Activated naive CD4-positive, alpha-beta T cell treated with anti-CD3 and anti-CD28 coated beads, Interleukin-2, amount 10 ng/mL, durations not matched to agents 7 days and 5 days (primary cell): Measurements from ENCODE around the gene SLC16A3.
"Not testable (repeated sequence)": the region's sequence is repeated elsewhere in the genome, so short reads cannot be mapped to it uniquely, and the experiment has no call there.

Source experiments
- CTCF ChIA-PET: fragments of 350-600 bp; sonication (Branson Sonifier 250); formaldehyde crosslinking; loops from one replicate; lab custom pipeline; 2021; ENCODE audit warnings: antibody characterized with exemption; lab: Charles Lee
- DNase-seq: peaks from one replicate; pipeline ENCODE4 v3.0.0-alpha.2; 2020
- H3K27ac Mint-ChIP-seq: one replicate; pipeline ENCODE4 v1.8.0; 2021; ENCODE audit warnings: mild to moderate bottlenecking, moderate library complexity, mixed read lengths
- H3K27me3 Mint-ChIP-seq: one replicate; pipeline ENCODE4 v1.8.0; 2021; ENCODE audit warnings: mild to moderate bottlenecking, mixed read lengths
- H3K36me3 Mint-ChIP-seq: one replicate; pipeline ENCODE4 v1.8.0; 2021; ENCODE audit warnings: mixed read lengths
- H3K4me1 Mint-ChIP-seq: one replicate; pipeline ENCODE4 v1.8.0; 2021; ENCODE audit warnings: mixed read lengths
- H3K4me3 Mint-ChIP-seq: one replicate; pipeline ENCODE4 v1.8.0; 2021; ENCODE audit warnings: mild to moderate bottlenecking, moderate library complexity, mixed read lengths
- H3K9me3 Mint-ChIP-seq: one replicate; pipeline ENCODE4 v1.8.0; 2021; ENCODE audit warnings: mixed read lengths

SLC16A3 gene

DNA sequence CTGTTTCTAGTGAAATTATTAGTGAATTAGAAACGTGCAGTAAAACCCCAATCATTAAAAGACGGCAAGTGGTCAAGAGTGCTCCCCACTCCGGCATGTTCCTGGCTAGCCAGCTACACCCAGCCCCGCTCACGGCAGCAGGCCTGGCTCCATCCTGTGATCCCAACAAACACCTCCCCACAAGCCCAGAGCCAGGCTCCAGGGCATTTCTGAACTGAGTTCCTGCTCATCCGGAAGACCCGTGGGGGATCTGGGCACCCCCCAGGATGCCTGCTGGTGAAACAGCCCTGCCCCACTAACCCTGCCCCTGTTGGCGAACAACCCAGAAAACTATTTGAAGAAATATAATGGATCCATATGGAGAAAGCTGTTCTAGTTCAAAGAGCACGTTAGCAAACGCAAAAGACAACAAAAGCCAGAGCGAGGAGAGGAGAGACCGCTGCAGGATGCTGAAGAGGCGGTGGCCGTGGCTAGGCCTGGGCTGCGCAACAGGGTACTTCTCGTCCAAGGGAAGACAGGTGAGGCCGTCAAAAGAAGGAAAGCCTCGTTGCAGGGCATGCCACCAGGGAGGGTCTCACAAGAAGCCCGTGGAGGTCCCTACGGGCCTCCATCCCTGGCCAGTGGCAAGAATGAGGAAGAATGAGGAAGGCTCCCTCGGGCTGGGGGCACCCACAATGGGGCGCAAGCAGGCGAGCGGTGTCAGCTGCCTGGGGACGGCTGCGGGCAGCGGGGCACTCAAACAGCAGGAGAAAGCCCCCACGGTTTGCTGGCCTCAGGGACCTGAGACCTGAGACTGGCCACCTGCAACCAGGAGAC, 19.2 kb downstream of the SLC16A3 start:
- no peak overlapping the region for H3K4me3 Mint-ChIP-seq
- peak overlapping the region; percentile 69 for H3K27ac Mint-ChIP-seq
- H3K36me3 Mint-ChIP-seq, result peaks cover 69% of the 10 kb centered on the region
- CTCF ChIA-PET, result no interaction called here
- no peak for DNase-seq
- no peaks in the 10 kb centered on the region for H3K9me3 Mint-ChIP-seq
- H3K4me1 Mint-ChIP-seq, result peaks cover 13% of the 10 kb centered on the region
- H3K27me3 Mint-ChIP-seq, result no peaks in the 10 kb centered on the region

GRCh38 chr17:82248815-82249674, 20.2 kb downstream of the SLC16A3 start:
- Mint-ChIP-seq H3K27me3 (no peaks in the 10 kb centered on the region), H3K9me3 (no peaks in the 10 kb centered on the region), H3K27ac (peak overlapping the region; percentile 69), H3K4me1 (peaks cover 12% of the 10 kb centered on the region), H3K36me3 (peaks cover 69% of the 10 kb centered on the region), H3K4me3 (no peak overlapping the region)
- CTCF ChIA-PET, result interaction anchor here (0.7 to 0.9 kb wide), 2 partner anchors 14 to 95 kb away, joined by 3 read pairs; no protein-coding TSS in a partner anchor
- no peak for DNase-seq

GRCh38 chr17:82249896-82250581, 21.2 kb downstream of the SLC16A3 start:
- no peaks in the 10 kb centered on the region for H3K27me3 Mint-ChIP-seq
- H3K27ac Mint-ChIP-seq, result no peak overlapping the region
- DNase-seq, result no peak
- no peak overlapping the region for H3K4me3 Mint-ChIP-seq
- CTCF ChIA-PET, result interaction anchor here (0.9 kb wide), 1 partner anchor 15 kb away, joined by 3 read pairs; no protein-coding TSS in a partner anchor
- peaks cover 6% of the 10 kb centered on the region for H3K4me1 Mint-ChIP-seq
- no peaks in the 10 kb centered on the region for H3K9me3 Mint-ChIP-seq
- H3K36me3 Mint-ChIP-seq, result peaks cover 59% of the 10 kb centered on the region

- no peak for DNase-seq
- Mint-ChIP-seq H3K4me1 (peaks cover 6% of the 10 kb centered on the region), H3K4me3 (no peak overlapping the region), H3K27ac (no peak overlapping the region), H3K9me3 (no peaks in the 10 kb centered on the region), H3K36me3 (peaks cover 61% of the 10 kb centered on the region), H3K27me3 (no peaks in the 10 kb centered on the region)
- CTCF ChIA-PET, result no interaction called here
Observed at GRCh38 chr17:82250868-82251500, 22.1 kb downstream of the SLC16A3 start.

GRCh38 chr17:82252511-82253178, 23.8 kb downstream of the SLC16A3 start:
- no peak overlapping the region for H3K4me3 Mint-ChIP-seq
- CTCF ChIA-PET, result no interaction called here
- no peaks in the 10 kb centered on the region for H3K9me3 Mint-ChIP-seq
- DNase-seq, result no peak
- H3K27me3 Mint-ChIP-seq, result no peaks in the 10 kb centered on the region
- H3K36me3 Mint-ChIP-seq, result peaks cover 66% of the 10 kb centered on the region
- H3K4me1 Mint-ChIP-seq, result peaks cover 4% of the 10 kb centered on the region
- H3K27ac Mint-ChIP-seq, result peak overlapping the region; percentile 14

DNA sequence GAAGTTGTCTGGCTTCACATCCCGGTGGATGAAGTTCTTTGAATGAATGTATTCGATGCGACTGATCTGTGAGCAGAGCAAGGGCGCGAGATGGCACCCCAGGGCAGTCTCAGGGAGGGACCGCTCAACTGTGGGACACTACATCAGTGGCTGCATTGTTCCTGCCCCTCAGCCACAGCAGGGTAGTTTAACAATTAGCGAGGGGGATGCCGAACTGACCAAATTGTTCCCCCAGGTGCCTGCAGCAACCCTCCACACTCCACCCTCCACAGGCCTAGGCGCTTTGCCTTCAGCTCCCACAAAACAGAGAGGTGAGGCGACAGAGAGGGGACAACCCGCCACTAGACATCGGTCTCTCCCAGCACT, 24.3 kb downstream of the SLC16A3 start:
- CTCF ChIA-PET, result no interaction called here
- no peaks in the 10 kb centered on the region for H3K4me1 Mint-ChIP-seq
- DNase-seq, result no peak
- no peaks in the 10 kb centered on the region for H3K9me3 Mint-ChIP-seq
- H3K36me3 Mint-ChIP-seq, result peaks cover 63% of the 10 kb centered on the region
- no peak overlapping the region for H3K27ac Mint-ChIP-seq
- H3K27me3 Mint-ChIP-seq, result no peaks in the 10 kb centered on the region
- no peak overlapping the region for H3K4me3 Mint-ChIP-seq

- DNase-seq, CTCF ChIA-PET, H3K4me3 Mint-ChIP-seq, H3K4me1 Mint-ChIP-seq, H3K9me3 Mint-ChIP-seq, H3K27me3 Mint-ChIP-seq, H3K27ac Mint-ChIP-seq: not testable (repeated sequence)
- H3K36me3 Mint-ChIP-seq, result peaks cover 63% of the 10 kb centered on the region
Observed at GRCh38 chr17:82254096-82254495, 25.3 kb downstream of the SLC16A3 start.

- H3K27ac Mint-ChIP-seq, CTCF ChIA-PET: not testable (repeated sequence)
Observed at GRCh38 chr17:82254746-82255145, 25.9 kb downstream of the SLC16A3 start.

GRCh38 chr17:82255402-82255972, 26.6 kb downstream of the SLC16A3 start:
- H3K27ac Mint-ChIP-seq, result no peak overlapping the region
- H3K4me3 Mint-ChIP-seq, result no peak overlapping the region
- peaks cover 71% of the 10 kb centered on the region for H3K36me3 Mint-ChIP-seq
- H3K4me1 Mint-ChIP-seq, result no peaks in the 10 kb centered on the region
- no peak for DNase-seq
- H3K9me3 Mint-ChIP-seq, result no peaks in the 10 kb centered on the region
- H3K27me3 Mint-ChIP-seq, result no peaks in the 10 kb centered on the region
- CTCF ChIA-PET, result no interaction called here

More at GRCh38 chr17:82254746-82255145, 25.9 kb downstream of the SLC16A3 start:
- H3K27me3 Mint-ChIP-seq, H3K4me3 Mint-ChIP-seq, H3K9me3 Mint-ChIP-seq, H3K4me1 Mint-ChIP-seq, DNase-seq: not testable (repeated sequence)
- peaks cover 65% of the 10 kb centered on the region for H3K36me3 Mint-ChIP-seq

- no peaks in the 10 kb centered on the region for H3K27me3 Mint-ChIP-seq
- CTCF ChIA-PET, result no interaction called here
- no peak overlapping the region for H3K4me3 Mint-ChIP-seq
- H3K27ac Mint-ChIP-seq, result no peak overlapping the region
- DNase-seq, result no peak
- no peaks in the 10 kb centered on the region for H3K4me1 Mint-ChIP-seq
- H3K36me3 Mint-ChIP-seq, result peaks cover 75% of the 10 kb centered on the region
- H3K9me3 Mint-ChIP-seq, result peaks cover 4% of the 10 kb centered on the region
Observed at GRCh38 chr17:82256242-82256885, 27.5 kb downstream of the SLC16A3 start.

- H3K9me3 Mint-ChIP-seq, result peaks cover 4% of the 10 kb centered on the region
- CTCF ChIA-PET, result no interaction called here
- H3K27me3 Mint-ChIP-seq, result no peaks in the 10 kb centered on the region
- no peak overlapping the region for H3K27ac Mint-ChIP-seq
- peaks cover 75% of the 10 kb centered on the region for H3K36me3 Mint-ChIP-seq
- peaks cover 1% of the 10 kb centered on the region for H3K4me1 Mint-ChIP-seq
- DNase-seq, result no peak
- no peak overlapping the region for H3K4me3 Mint-ChIP-seq
Observed at GRCh38 chr17:82257473-82257872, 28.6 kb downstream of the SLC16A3 start.

DNA sequence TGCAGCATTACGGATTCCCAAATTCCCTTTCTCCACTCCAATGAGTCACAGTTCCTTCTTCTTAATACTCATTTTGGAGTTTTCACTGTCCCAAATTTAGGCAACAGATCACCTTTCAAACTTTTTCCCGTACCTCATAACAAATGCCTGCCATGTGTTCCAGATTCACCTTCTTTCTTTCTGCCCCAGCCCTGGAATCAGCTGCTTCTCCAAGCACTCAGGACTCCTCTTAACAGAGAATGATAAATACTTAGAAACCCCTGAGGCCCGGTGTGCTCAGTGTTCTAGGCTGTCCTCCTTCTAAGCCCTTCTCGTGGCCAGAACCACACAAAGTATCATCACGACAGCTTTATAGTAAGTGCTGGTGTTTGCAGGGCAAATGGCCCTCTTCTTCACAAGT, 29.7 kb downstream of the SLC16A3 start:
- CTCF ChIA-PET, result no interaction called here
- peaks cover 2% of the 10 kb centered on the region for H3K4me1 Mint-ChIP-seq

More for the DNA sequence above, 29.7 kb downstream of the SLC16A3 start:
- peaks cover 4% of the 10 kb centered on the region for H3K9me3 Mint-ChIP-seq
- no peak for DNase-seq
- H3K4me3 Mint-ChIP-seq, result no peak overlapping the region
- H3K36me3 Mint-ChIP-seq, result peaks cover 74% of the 10 kb centered on the region
- no peak overlapping the region for H3K27ac Mint-ChIP-seq
- H3K27me3 Mint-ChIP-seq, result no peaks in the 10 kb centered on the region
